ENCODE data around the gene TMEM18. TPM values are rescaled to one million over a fixed set of nuclear protein-coding genes. Genes with fewer than 3 reads are reported as not detected.

The TMEM18 gene
- total and polyA plus RNA-seq, 2 of the 13 experiments (the other 11 are each of a cell fraction or from before 2014, with no cell fraction given), result 45.9 to 49.4 TPM

GRCh38 chr2:675982-676646 lies 1.1 kb downstream of the TMEM18 start (continued):
- no peak for TF ChIP-seq ZNF552 (CRISPR knock-in tag; IDR thresholded peaks at IDR 0.05; ENCODE audit: borderline replicate concordance)
- peak; percentile 91; the same call in 1 of the 2 replicates for TF ChIP-seq MXD3 (CRISPR knock-in tag; IDR thresholded peaks at IDR 0.05)
- TF ChIP-seq SP2 (CRISPR knock-in tag; IDR thresholded peaks at IDR 0.05), result no peak
- TF ChIP-seq ELF3 (CRISPR knock-in tag; IDR thresholded peaks at IDR 0.05), result no peak
- no peak for TF ChIP-seq HNRNPLL (IDR thresholded peaks at IDR 0.05; ENCODE audit: low read depth, low read length, poor library complexity, severe bottlenecking)
- TF ChIP-seq ZNF484 (CRISPR knock-in tag; IDR thresholded peaks at IDR 0.05; ENCODE audit: borderline replicate concordance, low read depth), result no peak
- TF ChIP-seq GABPB1 (CRISPR knock-in tag; IDR thresholded peaks at IDR 0.05), result no peak; the same call in 1 of the 2 replicates
- no peak for TF ChIP-seq LCORL (IDR thresholded peaks at IDR 0.05)
- no peak for TF ChIP-seq LCORL (CRISPR knock-in tag; IDR thresholded peaks at IDR 0.05)
- no peak for TF ChIP-seq ZNF24 (IDR thresholded peaks at IDR 0.05)
- no peak for TF ChIP-seq CENPT (CRISPR knock-in tag; IDR thresholded peaks at IDR 0.05; ENCODE audit: low read depth)
- TF ChIP-seq ZNF746 (CRISPR knock-in tag; IDR thresholded peaks at IDR 0.05), result no peak
- TF ChIP-seq ZBTB39 (CRISPR knock-in tag; IDR thresholded peaks at IDR 0.05), result no peak
- no peak for TF ChIP-seq CEBPZ (IDR thresholded peaks at IDR 0.05; ENCODE audit: low read length)
- no peak for TF ChIP-seq POGZ (CRISPR knock-in tag; IDR thresholded peaks at IDR 0.05)
- TF ChIP-seq ZNF280B (CRISPR knock-in tag; IDR thresholded peaks at IDR 0.05; ENCODE audit: borderline replicate concordance), result peak; percentile 31; the same call in 1 of the 2 replicates
- no peak for TF ChIP-seq HOXA5 (CRISPR knock-in tag; IDR thresholded peaks at IDR 0.05)
- no peak for TF ChIP-seq RFX3 (CRISPR knock-in tag; IDR thresholded peaks at IDR 0.05)
- no peak for TF ChIP-seq NFKBIZ (CRISPR knock-in tag; IDR thresholded peaks at IDR 0.05)
- no peak for TF ChIP-seq NONO (IDR thresholded peaks at IDR 0.05)
- no peak; the same call in 1 of the 2 replicates for TF ChIP-seq NONO (CRISPR knock-in tag; conservative IDR thresholded peaks at IDR 0.05)
- TF ChIP-seq NFIC (IDR thresholded peaks at IDR 0.05; ENCODE audit: low read length), result no peak
- no peak for TF ChIP-seq DPF2 (CRISPR knock-in tag; IDR thresholded peaks at IDR 0.05; ENCODE audit: borderline replicate concordance, low read depth)

All from HepG2 (cell line).